ENCODE measurements around the gene POLD1.

DNA sequence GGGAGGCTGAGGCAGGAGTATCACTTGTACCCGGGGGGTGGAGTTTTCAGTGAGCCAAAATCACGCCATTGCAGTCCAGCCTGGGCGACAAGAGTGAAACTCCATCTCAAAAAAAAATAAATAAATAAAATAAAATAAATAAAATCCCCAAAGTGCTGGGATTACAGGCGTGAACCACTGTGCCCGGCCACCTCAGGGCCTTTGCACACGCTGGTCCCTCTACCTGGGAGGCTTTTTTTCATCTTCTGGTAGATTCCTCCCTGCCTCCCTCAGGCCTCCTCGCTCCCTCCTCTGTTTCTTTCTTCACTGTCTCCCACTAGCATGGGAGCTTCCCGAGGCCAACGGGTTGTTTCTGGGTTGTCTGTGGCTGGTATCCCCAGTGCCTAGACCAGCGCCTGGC lies 63.6 kb downstream of the POLD1 start:
- TF ChIP-seq TAF1 (IDR thresholded peaks at IDR 0.05; ENCODE audit: borderline replicate concordance, low read depth, low read length) = no peak
- TF ChIP-seq POLR2AphosphoS5 (IDR thresholded peaks at IDR 0.05; ENCODE audit: low read depth, low read length) = no peak
- no peak for TF ChIP-seq POLR2A (IDR thresholded peaks at IDR 0.05; ENCODE audit: low read depth, low read length)

Data from GM12892 (cell line).